ENCODE data around the gene RPTOR.
"Not testable (repeated sequence)": the region's sequence is repeated elsewhere in the genome, so short reads cannot be mapped to it uniquely, and the experiment has no call there.

The RPTOR gene, protein sequence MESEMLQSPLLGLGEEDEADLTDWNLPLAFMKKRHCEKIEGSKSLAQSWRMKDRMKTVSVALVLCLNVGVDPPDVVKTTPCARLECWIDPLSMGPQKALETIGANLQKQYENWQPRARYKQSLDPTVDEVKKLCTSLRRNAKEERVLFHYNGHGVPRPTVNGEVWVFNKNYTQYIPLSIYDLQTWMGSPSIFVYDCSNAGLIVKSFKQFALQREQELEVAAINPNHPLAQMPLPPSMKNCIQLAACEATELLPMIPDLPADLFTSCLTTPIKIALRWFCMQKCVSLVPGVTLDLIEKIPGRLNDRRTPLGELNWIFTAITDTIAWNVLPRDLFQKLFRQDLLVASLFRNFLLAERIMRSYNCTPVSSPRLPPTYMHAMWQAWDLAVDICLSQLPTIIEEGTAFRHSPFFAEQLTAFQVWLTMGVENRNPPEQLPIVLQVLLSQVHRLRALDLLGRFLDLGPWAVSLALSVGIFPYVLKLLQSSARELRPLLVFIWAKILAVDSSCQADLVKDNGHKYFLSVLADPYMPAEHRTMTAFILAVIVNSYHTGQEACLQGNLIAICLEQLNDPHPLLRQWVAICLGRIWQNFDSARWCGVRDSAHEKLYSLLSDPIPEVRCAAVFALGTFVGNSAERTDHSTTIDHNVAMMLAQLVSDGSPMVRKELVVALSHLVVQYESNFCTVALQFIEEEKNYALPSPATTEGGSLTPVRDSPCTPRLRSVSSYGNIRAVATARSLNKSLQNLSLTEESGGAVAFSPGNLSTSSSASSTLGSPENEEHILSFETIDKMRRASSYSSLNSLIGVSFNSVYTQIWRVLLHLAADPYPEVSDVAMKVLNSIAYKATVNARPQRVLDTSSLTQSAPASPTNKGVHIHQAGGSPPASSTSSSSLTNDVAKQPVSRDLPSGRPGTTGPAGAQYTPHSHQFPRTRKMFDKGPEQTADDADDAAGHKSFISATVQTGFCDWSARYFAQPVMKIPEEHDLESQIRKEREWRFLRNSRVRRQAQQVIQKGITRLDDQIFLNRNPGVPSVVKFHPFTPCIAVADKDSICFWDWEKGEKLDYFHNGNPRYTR (N-terminal part only)

DNA sequence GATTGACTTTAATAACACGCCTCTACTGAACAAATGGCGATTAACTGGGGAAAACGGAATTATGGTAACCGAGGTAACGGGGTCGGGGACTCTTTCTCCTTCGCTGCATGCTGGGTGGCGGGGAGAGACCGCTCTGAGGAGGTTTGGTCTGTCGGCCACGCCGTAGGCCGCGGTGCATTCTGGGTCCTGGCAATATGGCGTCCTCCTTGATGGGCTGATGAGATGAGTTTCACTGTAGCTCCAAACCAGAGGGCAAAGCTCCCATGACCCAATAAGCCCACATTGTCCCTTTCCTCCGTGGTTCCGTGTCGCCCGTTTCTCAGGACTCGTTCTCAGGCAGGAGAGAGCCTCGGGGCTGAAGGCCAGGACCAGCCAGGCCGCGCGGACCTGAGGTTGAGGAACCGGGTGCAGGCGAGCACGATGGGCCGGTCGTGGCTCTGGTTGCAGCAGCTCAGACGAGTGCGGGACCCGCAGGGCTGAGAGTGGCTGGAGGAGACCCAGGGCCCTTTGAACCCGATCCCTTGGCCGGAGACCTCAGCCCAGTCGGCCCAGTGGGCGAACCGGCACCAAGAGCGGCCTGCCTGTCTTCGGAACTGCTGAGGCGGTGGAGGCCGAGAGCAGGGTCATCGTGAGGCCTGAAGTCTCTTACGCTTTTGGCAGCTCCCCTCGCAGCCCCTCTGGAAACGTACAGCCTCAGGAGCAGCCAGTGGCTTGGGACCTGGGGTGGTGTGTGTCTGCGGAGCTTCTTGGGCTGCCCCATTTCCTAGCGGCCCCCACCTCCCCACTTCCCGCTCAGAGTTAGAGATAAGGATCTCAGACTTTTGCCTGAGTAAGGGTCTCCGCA is at the start of gene RPTOR:
RPTOR (plus strand) TSS at position 184 of the 844 bp plus-strand sequence. CDS start 792 bp downstream, outside the sequence.
- peak; percentile 71 for DNase-seq (ENCODE audit: low read depth)

DNA sequence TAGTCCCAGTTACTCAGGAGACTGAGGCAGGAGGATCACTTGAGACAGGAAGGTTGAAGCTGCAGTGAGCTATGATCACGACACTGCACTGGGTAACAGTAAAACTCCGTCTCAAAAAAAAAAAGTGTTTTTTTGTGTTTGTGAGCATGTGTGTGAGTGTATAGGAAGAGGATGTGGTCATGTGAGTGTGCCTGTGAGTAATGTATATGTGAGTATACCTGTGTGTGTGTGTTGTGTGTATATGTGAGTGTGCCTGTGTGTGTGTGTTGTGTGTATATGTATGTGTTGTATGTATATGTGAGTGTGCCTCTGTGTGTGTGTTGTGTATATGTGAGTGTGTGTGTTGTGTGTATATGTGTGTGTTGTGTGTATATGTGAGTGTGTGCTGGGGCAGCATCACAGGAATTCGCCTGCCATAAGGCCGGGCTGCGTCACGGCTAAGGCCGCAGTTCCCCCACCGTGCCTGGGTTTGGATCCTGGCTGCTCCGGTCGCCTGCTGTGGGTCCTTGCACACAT is 46.9 kb upstream of the RPTOR start:
- DNase-seq (ENCODE audit: low read depth): no peak

DNA sequence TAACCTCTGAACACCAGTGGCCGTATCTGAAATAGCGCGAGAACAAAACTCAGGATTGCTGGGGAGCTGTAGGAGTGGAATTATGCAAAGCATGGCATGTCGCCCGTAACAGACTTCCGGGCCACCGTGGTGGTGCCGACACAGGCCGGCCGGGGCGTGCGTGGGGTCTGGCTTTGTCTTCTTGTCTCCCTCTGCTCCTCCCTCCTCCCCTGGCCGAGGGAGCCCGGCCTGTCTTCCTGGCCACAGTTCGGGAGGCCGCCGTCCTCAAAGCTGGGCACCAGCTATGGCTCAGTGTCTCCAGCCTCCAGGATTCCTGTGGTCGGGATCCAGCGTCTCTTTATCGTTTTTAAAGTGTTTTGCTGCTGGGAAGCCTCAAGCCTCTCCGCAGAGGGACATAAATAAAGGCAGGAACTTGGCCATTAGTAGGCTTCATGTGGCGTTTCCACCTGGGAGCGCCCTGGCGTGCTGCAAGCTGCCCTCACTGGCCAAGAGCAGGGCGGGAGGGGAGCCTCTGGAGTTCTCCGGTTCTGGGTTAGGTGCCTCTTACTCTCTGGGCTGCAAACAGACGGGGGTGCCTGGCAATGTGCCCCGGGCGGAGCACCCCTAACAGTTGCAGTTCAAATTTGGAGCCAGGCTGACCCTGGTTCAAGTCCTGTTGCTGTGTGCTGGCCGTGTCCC is 46.3 kb upstream of the RPTOR start:
- no peak for DNase-seq (ENCODE audit: low read depth)

DNA sequence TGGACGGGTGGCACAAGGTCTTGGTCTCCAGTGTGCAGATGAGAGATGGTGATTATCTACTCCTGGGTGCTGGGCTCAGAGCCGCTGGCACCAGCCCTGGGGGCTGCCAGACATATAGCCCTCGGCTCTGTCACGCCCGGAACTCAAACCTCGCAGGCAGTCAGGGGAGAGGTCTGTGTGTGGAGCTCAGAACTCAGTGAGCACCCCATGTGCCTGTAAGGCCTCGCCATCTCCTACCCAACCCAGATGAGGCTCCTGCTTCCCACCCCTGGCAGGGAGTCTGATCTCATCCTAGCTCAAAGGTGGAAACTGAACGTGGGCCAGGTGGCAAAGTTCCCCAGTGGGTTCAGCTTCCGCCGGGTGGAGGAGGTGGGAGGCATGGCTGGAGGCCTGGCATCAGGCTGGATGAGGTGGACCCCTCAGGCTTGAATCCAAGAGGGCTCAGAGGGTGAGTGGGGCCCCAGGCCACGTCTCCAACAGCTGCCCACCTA is 45.7 kb upstream of the RPTOR start:
- DNase-seq (ENCODE audit: low read depth): no peak

DNA sequence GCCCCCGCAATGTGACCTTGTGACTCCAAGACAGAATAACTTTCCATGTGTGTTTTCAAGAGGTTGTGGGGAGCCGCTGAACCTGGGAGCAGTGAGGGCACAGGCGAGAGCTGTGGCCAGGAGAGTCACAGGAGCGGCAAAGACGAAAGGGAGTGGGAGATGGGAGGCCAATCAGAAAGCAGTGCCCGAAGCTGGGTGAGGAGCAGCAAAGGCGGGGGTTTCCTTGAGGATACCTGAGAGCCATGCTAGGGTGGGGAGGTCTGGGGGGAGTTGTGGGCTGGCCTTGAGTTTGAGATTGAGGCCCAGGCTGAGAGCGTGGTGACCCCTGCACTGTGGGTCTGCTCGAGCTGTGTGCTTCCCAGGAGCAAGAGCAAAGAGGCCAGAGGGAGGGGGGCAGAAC is 45.1 kb upstream of the RPTOR start:
- no peak for DNase-seq (ENCODE audit: low read depth)

DNA sequence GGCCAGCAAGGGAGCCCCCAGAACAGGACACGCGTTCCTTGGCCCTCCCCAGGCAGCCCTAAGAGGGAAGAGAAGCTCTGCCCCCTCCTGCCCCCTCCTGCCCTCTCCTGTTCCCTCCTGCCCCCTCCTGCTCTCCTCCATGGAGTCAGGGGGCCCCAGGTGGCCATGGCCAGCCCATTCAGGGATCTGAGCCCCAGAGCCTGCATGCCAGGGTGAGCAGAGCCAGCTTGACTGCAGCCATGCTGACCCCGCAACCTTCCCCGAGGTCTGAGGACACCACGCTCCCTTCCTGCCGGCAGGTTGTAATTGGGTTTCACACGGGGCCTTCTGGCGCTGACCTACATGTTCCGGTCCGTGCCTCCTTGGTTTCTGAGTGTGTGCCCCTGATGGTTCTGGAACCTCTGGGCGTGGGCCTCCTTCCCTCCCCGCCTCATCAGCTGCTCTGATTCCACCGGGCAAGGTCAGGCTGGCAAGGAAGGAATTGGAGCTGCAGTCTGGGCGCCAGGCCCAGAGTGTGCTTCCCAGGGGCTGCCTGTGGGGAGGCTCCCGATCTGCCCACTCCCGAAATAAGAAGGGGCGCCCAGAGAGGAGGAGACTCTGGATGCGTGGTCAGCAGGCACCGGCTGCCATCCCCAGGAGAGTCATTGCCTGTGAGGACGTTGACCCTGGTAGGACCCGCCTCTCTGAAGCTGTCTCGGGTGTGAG is 44.5 kb upstream of the RPTOR start:
- DNase-seq (ENCODE audit: low read depth): no peak

DNA sequence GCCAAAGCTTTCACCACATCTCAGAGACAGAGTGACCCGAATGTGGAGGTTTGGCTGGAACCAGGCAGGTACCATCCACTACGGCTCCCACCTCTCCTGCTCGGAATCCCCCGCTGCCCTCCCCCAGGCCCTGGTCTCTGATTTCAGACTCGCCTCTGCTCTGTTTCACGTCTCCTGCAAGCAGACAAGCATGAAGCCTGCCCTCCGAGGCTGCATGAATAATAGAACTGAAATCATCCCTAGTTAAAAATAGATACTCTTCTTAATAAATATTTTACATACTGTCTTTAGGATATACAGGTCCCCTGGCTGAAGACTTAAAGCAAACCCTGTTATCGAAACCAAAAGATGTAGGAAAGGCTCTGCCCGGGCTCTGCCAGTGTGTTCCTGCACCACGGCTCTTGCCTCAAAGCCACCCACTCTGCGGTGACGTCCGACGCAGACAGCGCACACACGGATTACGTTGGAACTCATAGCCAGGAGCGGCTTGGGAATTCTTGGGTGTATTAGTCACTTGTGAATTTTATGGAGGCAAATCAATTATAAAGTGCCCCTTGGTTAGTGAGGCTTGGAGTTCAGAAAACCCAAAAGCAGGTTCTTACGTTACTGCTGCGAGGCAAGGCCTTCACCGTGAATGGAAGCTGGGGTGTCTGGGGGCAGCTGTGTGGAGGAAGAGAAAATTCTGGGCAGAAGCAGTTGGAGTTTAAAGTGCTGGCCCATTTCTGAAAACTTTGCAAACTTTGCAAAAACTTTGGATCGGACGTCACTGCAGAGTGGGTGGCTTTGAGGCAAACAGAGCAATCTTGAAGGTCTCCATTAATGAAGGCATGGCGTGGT is 42.7 kb upstream of the RPTOR start:
- no peak for DNase-seq (ENCODE audit: low read depth)

DNA sequence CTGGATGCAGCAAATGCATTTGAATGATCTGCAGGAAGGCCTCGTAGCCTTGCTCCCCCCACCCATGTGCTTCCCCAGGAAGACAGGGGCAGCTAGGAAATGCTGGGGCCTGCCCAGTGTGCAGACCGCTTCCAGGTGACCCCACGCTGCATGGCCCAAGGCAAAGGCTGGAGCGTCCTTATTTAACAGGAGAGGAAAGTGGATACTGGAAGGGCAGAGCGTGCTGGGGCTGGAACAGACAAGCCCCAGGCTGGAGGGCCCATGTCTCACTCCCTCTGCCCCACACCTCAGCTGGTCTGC is 42.1 kb upstream of the RPTOR start:
- no peak for DNase-seq (ENCODE audit: low read depth)

DNA sequence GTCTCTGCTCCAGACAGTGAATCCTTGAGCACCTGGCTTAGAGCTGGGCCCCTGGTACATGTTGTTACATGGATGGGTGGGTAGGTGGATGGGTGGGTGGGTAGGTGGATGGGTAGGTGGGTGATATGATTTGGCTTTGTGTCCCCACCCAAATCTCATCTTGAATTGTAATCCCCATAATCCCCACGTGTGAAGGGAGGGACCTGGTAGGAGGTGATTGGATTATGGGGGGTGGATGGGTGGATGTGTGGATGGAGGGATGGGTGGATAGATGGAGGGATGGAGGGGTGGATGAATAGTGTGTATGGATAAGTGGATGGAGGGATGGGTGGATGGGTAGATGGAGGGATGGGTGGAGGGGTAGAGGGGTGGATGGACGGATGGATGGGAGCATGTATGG is 41.6 kb upstream of the RPTOR start:
- DNase-seq (ENCODE audit: low read depth): no peak

DNA sequence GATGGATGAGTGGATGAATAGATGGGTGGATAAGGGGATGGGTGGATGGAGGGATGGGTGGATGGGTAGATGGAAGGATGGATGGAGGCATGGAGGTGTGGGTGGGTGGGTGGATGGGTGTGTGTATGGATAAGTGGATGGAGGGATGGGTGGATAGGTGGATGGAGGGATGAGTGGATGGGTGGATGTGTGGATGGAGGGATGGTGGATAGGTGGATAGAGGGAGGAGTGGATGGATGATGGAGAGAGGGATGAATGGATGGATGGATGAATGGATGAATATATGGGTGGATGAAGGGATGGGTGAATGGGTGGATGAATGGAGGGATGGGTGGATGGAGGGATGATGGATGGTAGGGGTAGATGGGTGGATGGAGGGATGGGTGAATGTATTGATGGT is 40.7 kb upstream of the RPTOR start:
- DNase-seq (ENCODE audit: low read depth): no peak

DNA sequence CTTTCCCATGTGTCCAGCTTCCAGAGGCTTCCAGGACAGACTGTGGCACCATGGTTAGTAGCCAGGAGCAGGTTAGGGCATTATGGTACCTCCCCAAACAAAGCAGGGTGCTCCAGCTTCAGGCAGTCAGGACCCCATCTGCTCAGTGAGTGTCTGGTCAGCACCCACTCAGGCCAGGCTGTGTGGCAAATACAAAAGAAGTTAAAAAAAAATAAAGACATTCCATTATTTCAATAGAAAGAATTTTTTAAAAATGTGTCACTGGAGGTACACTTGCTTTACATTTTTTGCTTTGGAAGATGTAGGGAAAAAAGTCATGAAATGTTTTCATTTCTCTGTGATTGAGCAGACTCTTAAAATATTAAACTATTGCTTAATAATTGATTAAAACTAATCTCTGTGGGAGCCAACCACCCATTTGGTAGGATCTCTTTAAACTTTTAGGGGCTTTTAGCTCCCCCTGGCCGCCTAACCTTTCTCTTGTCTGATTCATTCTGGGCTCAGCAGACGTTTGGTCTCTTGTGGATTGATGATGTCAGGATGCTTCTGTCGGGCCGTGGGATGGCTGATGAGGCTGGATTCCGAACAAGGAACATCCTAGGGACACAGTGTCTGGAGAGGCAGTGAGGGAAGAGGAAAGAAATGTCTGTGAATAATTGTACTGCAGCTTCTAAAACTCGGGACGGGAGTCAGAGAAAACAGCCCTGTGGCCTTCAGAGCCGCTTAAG is 39.8 kb upstream of the RPTOR start:
- DNase-seq (ENCODE audit: low read depth): no peak

DNA sequence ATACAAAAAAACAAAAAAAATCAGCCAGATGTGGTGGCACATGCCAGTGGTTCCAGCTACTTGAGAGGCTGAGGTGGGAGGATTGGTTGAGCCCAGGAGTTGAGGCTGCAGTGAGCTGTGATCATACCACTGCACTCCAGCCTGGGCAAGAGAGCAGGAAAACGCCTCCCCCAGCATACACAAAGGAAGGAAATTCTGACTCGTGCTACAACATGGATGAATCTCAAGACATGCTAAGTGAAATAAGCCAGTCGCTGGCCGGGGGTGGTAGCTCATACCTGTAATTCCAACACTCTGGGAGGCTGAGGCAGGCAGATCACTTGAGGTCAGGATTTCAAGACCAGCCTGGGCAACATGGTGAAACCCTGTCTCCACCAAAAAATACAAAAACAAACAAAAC is 37.5 kb upstream of the RPTOR start:
- not testable (repeated sequence) for DNase-seq (ENCODE audit: low read depth)

DNA sequence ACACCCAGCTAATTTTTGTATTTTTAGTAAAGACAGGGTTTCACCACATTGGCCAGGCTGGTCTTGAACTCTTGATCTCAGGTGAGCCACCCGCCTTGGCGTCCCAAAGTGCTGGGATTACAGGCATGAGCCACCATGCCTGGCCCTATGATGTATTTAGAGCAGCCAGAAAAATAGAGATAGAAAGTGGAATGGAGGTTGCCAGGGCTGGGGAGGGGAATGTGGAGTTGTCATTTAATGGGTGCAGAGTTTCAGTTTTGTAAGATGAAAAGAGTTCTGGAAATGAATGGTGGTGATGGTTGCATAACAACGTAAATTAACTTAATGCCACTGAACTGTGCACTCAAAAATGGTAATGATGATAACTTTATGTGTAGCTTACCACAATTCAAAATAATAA is 36.7 kb upstream of the RPTOR start:
- no peak for DNase-seq (ENCODE audit: low read depth)

DNA sequence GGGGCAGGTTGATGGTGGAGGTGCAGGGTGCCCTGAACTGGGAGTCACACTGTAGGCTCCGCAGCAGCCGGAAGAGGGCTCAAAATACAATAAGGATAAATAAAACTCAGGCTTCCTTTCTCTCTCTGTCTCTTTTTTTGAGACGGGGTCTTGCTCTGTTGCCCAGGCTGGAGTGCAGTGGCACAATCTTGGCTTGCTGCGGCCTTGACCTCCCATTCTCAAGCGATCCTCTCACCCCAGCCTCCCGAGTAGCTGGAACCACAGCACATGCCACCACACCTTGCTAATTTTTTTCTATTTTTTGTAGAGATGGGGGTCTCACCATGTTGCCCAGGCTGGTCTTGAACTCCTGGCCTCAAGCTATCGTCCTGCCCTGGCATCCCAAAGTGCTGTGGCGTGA is 35.3 kb upstream of the RPTOR start:
- DNase-seq (ENCODE audit: low read depth): no peak

DNA sequence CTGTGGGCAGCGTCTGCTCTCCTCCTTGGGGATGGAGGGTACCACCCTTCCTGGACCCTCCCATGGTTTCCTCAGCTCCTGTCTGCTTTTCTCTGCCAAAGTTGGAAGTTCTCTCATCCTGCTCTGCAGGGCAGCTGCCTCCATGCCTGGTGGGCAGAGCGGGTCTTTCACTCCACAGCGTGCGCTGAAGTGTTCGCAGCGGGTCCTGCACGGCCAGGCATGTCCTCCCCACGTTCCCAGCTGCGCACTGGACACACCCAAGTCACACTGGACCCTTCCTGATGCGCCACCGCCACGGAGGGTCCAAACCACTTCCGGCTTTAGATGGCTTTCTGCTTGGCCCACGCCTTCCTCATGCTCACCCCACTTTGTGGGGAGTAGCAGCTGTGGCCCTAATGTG is 34.5 kb upstream of the RPTOR start:
- DNase-seq (ENCODE audit: low read depth): no peak

DNA sequence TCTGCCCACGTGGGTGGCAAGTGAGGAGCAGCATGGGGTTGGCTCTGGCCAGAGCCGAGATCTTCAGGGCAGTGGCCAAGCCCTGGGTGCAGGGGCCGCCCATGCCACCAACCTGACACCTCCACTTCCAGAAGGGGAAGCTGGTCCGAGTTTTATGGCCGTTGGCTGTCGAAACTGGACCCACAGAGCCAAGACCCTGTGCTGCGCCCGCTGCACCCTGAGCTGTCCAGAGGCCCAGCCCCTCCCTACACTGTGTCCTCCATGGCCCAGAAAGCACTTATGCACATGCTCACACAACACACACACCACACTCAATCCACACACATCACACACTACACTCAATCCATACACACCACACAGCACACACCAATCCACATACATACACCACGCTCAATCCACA is 33.9 kb upstream of the RPTOR start:
- no peak for DNase-seq (ENCODE audit: low read depth)

DNA sequence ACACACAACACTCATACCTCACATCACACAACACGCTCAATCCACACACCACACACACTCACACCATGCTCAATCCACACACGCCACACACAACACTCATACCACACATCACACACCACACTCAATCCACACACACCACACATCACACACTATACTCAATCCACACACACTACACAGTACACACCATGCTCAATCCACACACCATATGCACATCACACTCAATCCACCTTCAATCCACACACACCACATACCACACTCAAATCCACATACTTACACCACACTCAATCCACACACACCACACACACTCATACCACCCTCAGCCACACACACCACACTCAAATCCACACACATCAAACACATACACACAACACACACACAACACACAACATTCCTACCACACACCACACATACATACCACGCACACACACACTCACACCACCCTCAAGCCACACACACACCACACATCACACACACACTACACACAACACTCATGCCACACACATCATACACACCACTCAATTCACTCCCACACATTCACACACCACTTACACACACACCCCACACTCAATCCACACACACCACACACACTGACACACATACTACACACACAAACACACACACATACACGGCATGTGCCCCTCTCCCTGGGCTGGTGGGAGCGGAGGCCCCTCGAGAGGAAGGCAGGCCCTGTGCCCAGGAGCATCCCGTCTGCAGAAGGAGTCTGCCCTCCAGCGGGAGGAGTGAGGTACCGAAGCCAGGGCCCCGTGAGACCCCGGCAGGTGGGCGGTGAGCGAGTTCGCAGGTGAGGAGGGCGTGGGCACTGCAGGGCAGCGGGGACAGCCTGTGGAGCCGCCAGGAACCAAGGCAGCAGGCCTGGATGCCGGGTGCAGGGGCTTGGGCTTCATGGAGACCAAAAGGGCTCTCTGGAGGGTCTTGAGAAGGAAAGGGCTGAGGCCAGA is 33.1 kb upstream of the RPTOR start:
- DNase-seq (ENCODE audit: low read depth): no peak

DNA sequence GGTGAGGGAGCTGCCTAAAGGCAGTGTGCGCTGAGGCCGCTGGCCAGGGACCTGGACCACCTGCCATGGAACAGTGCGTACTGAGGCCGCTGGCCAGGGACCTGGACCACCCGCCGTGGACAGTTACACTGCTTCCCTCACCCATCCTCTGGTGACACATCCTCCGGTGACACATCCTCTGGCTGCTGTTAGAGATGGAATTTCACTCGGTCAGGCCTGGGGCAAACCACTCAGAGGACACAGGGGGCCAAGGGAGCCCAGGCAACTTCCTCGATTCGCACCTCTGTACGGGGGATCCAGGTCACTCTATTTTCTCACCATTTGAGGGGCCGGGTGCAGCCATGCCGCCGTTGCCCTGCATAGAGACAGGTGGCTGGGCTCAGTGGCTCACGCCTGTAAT is 32.4 kb upstream of the RPTOR start:
- no peak for DNase-seq (ENCODE audit: low read depth)

Data from fibroblast of the conjunctiva (primary cell).